Measurements from ENCODE around the gene SORL1-AS1.

GRCh38 chr11:121443688-121444275, 9.0 kb downstream of the SORL1-AS1 start:
- no peak for TF ChIP-seq CTCF (IDR thresholded peaks at IDR 0.05)
- no peak for TF ChIP-seq TAF1 (IDR thresholded peaks at IDR 0.05; ENCODE audit: borderline replicate concordance, low read depth, low read length)
- no peak for TF ChIP-seq REST (IDR thresholded peaks at IDR 0.05; ENCODE audit: low read depth, low read length)
- no peak for TF ChIP-seq MAX (IDR thresholded peaks at IDR 0.05; ENCODE audit: low read depth)
- TF ChIP-seq NRF1 (IDR thresholded peaks at IDR 0.05; ENCODE audit: low read depth, low read length): no peak
- no peak for TF ChIP-seq TCF12 (IDR thresholded peaks at IDR 0.05)
- no peak for TF ChIP-seq RFX5 (IDR thresholded peaks at IDR 0.05; ENCODE audit: low read length)
- TF ChIP-seq USF2 (IDR thresholded peaks at IDR 0.05; ENCODE audit: borderline replicate concordance, low read depth, low read length): no peak
- no peak for TF ChIP-seq EZH2phosphoT487 (IDR thresholded peaks at IDR 0.05; ENCODE audit: borderline replicate concordance, low read depth)
- no peak for TF ChIP-seq IRF3 (IDR thresholded peaks at IDR 0.05; ENCODE audit: low read depth, low read length)
- no peak for TF ChIP-seq POLR2AphosphoS5 (IDR thresholded peaks at IDR 0.05; ENCODE audit: low read depth, low read length)

Measured in SK-N-SH (cell line).